ENCODE measurements around the gene ITPR3.

Gene ITPR3

GRCh38 chr6:33735216-33735615 is 114.1 kb downstream of the ITPR3 start:
- DNase-seq (ENCODE audit: low read depth in 2 of 2) = no peak

DNA sequence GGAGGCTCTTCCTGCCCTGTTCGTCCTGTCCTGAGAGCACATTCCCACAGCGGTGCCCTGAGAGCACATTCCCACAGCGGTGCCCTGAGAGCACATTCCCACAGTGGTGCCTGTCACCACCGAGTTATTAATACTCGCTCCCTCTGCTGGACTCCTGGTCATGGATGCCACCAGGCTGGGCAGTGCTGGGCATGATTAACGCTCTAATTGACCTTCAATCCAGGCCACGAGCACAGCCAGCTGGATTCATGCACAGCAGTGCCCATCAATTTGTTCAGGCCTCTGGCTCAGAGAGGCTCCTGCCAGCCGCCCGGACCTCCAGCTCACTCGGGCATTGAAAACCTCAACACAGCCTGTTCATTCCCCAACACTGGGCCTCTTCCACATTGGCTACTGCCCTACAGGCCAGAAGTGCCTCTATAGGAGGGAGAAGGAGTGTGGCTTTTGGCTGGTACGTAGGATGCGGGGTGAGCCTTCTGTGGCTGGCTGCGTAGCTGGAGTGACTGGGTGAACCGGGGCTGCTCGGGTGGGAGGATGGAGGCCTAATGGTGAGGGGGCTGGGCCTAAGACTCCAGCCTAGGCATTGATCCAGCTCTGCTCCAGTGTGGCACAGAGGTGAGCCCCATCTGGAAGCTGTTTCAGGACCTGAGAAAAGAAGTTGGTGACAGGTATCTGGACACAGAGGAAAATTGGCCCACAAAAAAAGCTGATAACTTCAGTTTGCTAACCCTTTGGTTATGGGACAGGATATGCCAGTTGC is 116.3 kb downstream of the ITPR3 start:
- no peak for DNase-seq (ENCODE audit: low read depth in 2 of 2)

DNA sequence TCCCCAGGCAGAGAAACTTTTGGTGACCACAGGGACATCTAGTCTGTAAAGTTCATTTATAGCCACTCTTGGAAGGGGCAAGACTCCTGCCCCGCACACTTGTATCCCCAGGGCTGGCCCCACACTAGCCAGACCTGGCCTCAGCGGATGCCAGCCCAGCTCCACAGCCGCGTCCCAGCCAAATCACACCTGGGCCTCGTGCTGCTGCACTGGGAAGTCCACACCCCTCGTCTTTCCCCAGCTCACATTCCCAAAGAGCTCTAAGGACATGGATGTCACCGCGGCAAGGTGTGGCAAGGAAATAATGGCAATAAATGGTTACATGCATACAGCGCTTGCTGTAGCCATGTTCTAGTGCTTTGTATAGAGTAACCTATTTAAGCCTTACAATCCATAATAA is 117.0 kb downstream of the ITPR3 start:
- no peak for DNase-seq (ENCODE audit: low read depth in 2 of 2)

GRCh38 chr6:33738879-33739278 is 117.8 kb downstream of the ITPR3 start:
- no peak for DNase-seq (ENCODE audit: low read depth in 2 of 2)

GRCh38 chr6:33739571-33739970 is 118.4 kb downstream of the ITPR3 start:
- no peak for DNase-seq (ENCODE audit: low read depth in 2 of 2)

- no peak for DNase-seq (ENCODE audit: low read depth in 2 of 2)
Measured at GRCh38 chr6:33740204-33740608, 119.1 kb downstream of the ITPR3 start.

DNA sequence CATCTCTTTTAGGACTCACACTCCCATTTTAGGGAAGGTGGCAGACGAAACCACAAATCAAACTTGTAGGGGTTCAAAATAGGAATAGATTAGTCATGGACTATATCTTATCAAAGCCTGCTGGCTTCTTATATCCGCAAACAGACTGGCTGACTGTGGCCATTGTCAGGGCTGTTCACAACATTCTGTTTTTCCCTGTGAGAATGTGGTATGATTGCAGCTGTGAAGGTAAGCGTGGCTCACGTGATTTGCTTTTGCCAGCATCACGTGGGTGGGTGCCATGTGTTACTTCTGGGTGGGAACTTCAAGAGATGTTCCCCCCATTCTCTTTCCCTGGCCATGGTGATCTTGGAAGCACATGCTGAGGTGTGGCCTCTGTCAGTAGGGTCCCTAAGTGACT is 119.7 kb downstream of the ITPR3 start:
- no peak for DNase-seq (ENCODE audit: low read depth in 2 of 2)

- no peak for DNase-seq (ENCODE audit: low read depth in 2 of 2)
Measured at GRCh38 chr6:33742092-33742491, 121.0 kb downstream of the ITPR3 start.

DNA sequence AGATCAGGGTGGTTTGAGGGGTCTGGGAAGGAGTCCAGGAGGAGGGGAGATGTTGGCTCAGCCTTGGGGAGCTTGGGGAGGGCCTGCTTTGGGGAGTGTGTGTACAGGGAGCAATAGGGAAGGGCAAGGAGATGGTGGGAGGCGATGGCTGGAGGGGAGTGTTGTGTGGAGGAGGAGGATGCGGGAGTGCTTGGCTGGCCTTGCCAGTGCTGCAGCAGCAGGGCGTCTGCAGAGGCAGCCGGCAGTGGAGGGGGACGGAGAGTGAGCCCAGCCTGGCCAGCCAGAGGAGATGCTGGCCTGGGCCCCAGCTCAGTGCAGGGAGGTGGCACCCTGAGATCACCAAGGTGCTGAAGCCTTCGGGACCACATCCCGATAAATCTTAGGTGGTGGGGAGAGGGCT is 121.7 kb downstream of the ITPR3 start:
- DNase-seq (ENCODE audit: low read depth in 2 of 2) = no peak

- peak; percentile 44 to 57 for DNase-seq (ENCODE audit: low read depth in 2 of 2)
Measured at GRCh38 chr6:33744001-33744848, 123.1 kb downstream of the ITPR3 start.

- DNase-seq (ENCODE audit: low read depth in 2 of 2) = no peak
Measured at GRCh38 chr6:33744895-33745546, 123.9 kb downstream of the ITPR3 start.

DNA sequence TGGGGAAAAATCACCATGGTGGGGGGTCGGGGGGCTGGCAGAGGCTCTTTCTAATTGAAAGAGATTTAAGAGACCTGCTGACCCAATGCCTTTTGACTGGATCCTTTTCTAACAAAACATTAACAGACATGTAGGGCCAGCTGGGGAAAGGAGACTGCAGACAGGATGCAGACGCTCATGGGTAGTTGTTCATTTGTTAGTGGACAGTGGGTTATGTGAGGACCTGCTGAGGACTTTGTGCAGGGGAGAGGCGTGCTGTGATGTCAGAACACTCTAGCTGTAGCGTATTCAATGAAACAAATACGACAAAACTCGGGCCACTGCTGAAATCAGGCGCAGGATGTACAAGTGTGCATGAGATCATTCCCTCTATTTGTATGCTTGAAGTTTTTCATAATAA is 124.4 kb downstream of the ITPR3 start:
- DNase-seq (ENCODE audit: low read depth in 2 of 2) = no peak

All from stimulated activated CD8-positive, alpha-beta memory T cell treated with anti-CD3 and anti-CD28 coated beads, Interleukin-2, amount 100 ng/mL, for 48 hours (primary cell).